Breast epithelium (tissue), 3 donors: ENCODE measurements around the gene PYGO1.

Experiments used
- POLR2A ChIP-seq: fragments of 450-650 bp; IDR thresholded peaks from one replicate; pipeline ENCODE4 v1.6.1; 2016; ENCODE audit warnings: antibody characterized with exemption, mild to moderate bottlenecking, moderate library complexity
- POLR2AphosphoS5 ChIP-seq, 3 donors: sonication (generic); formaldehyde crosslinking; IDR thresholded peaks; one replicate each; pipeline ENCODE4 v1.6.1; 2017; ENCODE audit warnings: antibody characterized with exemption in 3 of 3
- TF ChIP-seq, protein P1 (sequence below), 3 donors: fragments of 450-650 bp; IDR thresholded peaks; one replicate each; pipeline ENCODE4 v1.5.1; 2016 to 2017; ENCODE audit warnings: antibody characterized with exemption in 3 of 3, mild to moderate bottlenecking in 3 of 3, moderate library complexity in 3 of 3

DNA sequence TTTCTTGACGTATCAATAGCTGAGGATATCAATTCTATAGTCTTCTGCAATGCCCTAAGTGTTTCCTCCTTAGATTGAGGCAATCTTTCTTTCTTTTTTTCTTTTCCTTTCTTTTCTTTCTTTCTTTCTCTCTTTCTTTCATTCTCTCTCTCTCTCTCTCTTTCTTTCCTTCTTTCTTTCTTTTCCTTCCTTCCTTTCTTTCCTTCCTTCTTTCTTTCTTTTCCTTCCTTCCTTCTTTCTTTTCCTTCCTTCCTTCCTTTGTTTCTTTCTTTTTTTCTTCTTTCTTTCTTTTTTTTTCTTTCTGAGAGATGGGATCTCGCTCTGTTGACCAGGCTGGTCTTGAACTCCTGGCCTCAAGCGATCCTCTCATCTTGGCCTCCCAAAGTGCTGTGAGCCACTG is 70.1 kb downstream of the PYGO1 start:
- TF ChIP-seq, protein P1, sequence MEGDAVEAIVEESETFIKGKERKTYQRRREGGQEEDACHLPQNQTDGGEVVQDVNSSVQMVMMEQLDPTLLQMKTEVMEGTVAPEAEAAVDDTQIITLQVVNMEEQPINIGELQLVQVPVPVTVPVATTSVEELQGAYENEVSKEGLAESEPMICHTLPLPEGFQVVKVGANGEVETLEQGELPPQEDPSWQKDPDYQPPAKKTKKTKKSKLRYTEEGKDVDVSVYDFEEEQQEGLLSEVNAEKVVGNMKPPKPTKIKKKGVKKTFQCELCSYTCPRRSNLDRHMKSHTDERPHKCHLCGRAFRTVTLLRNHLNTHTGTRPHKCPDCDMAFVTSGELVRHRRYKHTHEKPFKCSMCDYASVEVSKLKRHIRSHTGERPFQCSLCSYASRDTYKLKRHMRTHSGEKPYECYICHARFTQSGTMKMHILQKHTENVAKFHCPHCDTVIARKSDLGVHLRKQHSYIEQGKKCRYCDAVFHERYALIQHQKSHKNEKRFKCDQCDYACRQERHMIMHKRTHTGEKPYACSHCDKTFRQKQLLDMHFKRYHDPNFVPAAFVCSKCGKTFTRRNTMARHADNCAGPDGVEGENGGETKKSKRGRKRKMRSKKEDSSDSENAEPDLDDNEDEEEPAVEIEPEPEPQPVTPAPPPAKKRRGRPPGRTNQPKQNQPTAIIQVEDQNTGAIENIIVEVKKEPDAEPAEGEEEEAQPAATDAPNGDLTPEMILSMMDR (IDR thresholded peaks at IDR 0.05): no peak
- TF ChIP-seq POLR2AphosphoS5 (IDR thresholded peaks at IDR 0.05): no peak
- no peak for TF ChIP-seq POLR2A
